Neural progenitor cell (in vitro differentiated cells): ENCODE results near the gene PARD3B. TPM values are rescaled to one million over a fixed set of nuclear protein-coding genes. Genes with fewer than 3 reads are reported as not detected.

Experiments
- DNase-seq: peaks from one replicate; pipeline ENCODE4 v3.0.0-alpha.2; 2016; ENCODE audit warnings: low spot score
- H2AFZ ChIP-seq: fragments of 200-600 bp; sonication (generic); replicated peaks from 2 replicates; pipeline ENCODE4 v1.6.1; 2016; ENCODE audit warnings: antibody characterized with exemption
- H3F3A ChIP-seq: fragments of 200-600 bp; sonication (generic); 2 replicates; pipeline ENCODE4 v1.6.1; 2016; ENCODE audit warnings: antibody characterized with exemption, low read depth
- H3K27ac ChIP-seq: fragments of 200-600 bp; sonication (generic); 2 replicates; pipeline ENCODE4 v1.5.1; 2016; ENCODE audit warnings: mild to moderate bottlenecking
- H3K27me3 ChIP-seq: fragments of 200-600 bp; sonication (generic); 2 replicates; pipeline ENCODE4 v1.6.1; 2016; ENCODE audit warnings: mild to moderate bottlenecking, moderate library complexity
- H3K36me3 ChIP-seq: fragments of 200-600 bp; sonication (generic); 2 replicates; pipeline ENCODE4 v1.5.1; 2016
- H3K4me1 ChIP-seq: fragments of 200-600 bp; sonication (generic); 2 replicates; pipeline ENCODE4 v1.6.1; 2016; ENCODE audit warnings: mixed run types
- H3K4me2 ChIP-seq: fragments of 200-600 bp; sonication (generic); 2 replicates; pipeline ENCODE4 v1.6.1; 2016
- H3K4me3 ChIP-seq: fragments of 200-600 bp; sonication (generic); 2 replicates; pipeline ENCODE4 v1.5.1; 2016
- H3K79me2 ChIP-seq: fragments of 200-600 bp; sonication (generic); 2 replicates; pipeline ENCODE4 v1.6.1; 2016; ENCODE audit warnings: low read depth
- H3K9ac ChIP-seq: fragments of 200-600 bp; sonication (generic); 2 replicates; pipeline ENCODE4 v1.6.1; 2016
- H3K9me3 ChIP-seq: fragments of 200-600 bp; sonication (generic); 2 replicates; pipeline ENCODE4 v1.5.1; 2016; ENCODE audit warnings: low read depth
- H4K20me1 ChIP-seq: fragments of 200-600 bp; sonication (generic); 2 replicates; pipeline ENCODE4 v1.6.1; 2016; ENCODE audit warnings: low read depth
- H3K27ac Mint-ChIP-seq: 3 replicates; pipeline ENCODE4 v1.8.0; 2021; ENCODE audit warnings: mixed read lengths
- H3K27me3 Mint-ChIP-seq: 2 replicates; pipeline ENCODE4 v1.8.0; 2022; ENCODE audit warnings: low read depth, mild to moderate bottlenecking, inconsistent platforms, moderate library complexity, mixed read lengths; ENCODE audit not compliant: insufficient read depth
- H3K36me3 Mint-ChIP-seq: 3 replicates; pipeline ENCODE4 v1.8.0; 2021; ENCODE audit warnings: mixed read lengths
- H3K4me1 Mint-ChIP-seq: 3 replicates; pipeline ENCODE4 v1.8.0; 2021; ENCODE audit warnings: mixed read lengths
- H3K4me3 Mint-ChIP-seq: 3 replicates; pipeline ENCODE4 v1.8.0; 2021; ENCODE audit warnings: mild to moderate bottlenecking, moderate library complexity, mixed read lengths
- H3K9me3 Mint-ChIP-seq: 3 replicates; pipeline ENCODE4 v1.8.0; 2020; ENCODE audit warnings: mixed read lengths
- EZH2 ChIP-seq: fragments of 200-600 bp; sonication (generic); IDR thresholded peaks from 2 replicates; pipeline ENCODE4 v1.6.1; 2017; ENCODE audit warnings: antibody characterized with exemption, mild to moderate bottlenecking, moderate library complexity
- EZH2phosphoT487 ChIP-seq: fragments of 200-600 bp; sonication (generic); IDR thresholded peaks from 2 replicates; pipeline ENCODE4 v1.6.1; 2017; ENCODE audit warnings: antibody characterized with exemption
- total RNA-seq: library from RNA; depleted of rRNA; stranded (reverse); fragments of >200 nt; gene quantifications from 2 replicates; pipeline ENCODE4 v1.2.3, GENCODE V29; 2015; ENCODE audit warnings: low replicate concordance
- TF ChIP-seq, protein P1 (sequence below): fragments of 200-600 bp; sonication (generic); IDR thresholded peaks from 2 replicates; pipeline ENCODE4 v1.5.1; 2017; ENCODE audit warnings: antibody characterized with exemption, mild to moderate bottlenecking

The PARD3B gene
- total RNA-seq, 1 donor from 2014 or later = 8.4 TPM

DNA sequence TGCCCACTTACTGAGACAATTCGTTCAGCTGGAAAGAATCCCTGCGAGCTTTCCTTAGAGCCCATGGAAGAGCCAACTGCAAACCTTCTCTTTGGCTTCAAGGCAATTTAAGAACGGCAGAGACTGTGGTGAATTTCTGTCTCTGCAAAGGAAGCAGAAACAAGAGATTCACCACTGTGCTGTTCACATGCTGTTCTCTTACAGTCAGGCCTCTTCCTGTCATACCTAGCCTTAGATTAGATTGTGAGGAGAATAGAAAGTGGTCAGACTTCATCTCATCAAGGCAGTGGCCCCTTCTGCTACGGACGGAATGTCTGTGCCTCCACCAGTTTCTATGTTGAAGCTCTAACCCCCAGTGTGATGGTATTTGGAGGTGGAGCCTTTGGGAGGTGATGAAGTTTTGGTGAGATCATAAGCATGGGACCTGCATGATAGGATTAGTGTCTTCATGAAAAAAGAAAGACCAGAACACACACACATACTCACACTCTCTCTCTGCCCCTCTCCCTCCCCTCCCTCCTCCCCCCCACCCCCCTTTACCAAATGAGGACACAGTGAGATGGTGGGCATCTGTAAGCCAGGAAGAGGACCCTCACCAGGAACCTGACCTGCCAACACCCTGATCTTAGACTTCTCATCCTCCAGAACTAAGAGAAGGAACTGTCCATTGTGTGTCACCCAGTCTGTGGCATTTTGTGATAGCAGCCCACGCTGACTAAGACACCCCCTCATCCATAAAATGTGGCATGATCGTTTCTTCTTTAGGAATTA, 1091.5 kb downstream of the PARD3B start:
- peaks cover 7% of the 10 kb centered on the region for H3K4me1 Mint-ChIP-seq
- Histone ChIP-seq H3K27me3 (no peaks in the 10 kb centered on the region), H3K4me3 (no peak overlapping the region), H3K9ac (no peak overlapping the region), H3K79me2 (no peaks in the 10 kb centered on the region), H2AFZ (peak overlapping the region; percentile 36), H3F3A (no peaks in the 10 kb centered on the region), H3K36me3 (no peaks in the 10 kb centered on the region), H3K4me2 (no peak overlapping the region), H4K20me1 (no peaks in the 10 kb centered on the region), H3K27ac (no peak overlapping the region), H3K4me1 (peaks cover 6% of the 10 kb centered on the region), H3K9me3 (no peaks in the 10 kb centered on the region)
- H3K27me3 Mint-ChIP-seq = no peaks in the 10 kb centered on the region
- H3K27ac Mint-ChIP-seq = no peak overlapping the region
- DNase-seq = no peak
- H3K36me3 Mint-ChIP-seq = no peaks in the 10 kb centered on the region
- TF ChIP-seq, protein P1, sequence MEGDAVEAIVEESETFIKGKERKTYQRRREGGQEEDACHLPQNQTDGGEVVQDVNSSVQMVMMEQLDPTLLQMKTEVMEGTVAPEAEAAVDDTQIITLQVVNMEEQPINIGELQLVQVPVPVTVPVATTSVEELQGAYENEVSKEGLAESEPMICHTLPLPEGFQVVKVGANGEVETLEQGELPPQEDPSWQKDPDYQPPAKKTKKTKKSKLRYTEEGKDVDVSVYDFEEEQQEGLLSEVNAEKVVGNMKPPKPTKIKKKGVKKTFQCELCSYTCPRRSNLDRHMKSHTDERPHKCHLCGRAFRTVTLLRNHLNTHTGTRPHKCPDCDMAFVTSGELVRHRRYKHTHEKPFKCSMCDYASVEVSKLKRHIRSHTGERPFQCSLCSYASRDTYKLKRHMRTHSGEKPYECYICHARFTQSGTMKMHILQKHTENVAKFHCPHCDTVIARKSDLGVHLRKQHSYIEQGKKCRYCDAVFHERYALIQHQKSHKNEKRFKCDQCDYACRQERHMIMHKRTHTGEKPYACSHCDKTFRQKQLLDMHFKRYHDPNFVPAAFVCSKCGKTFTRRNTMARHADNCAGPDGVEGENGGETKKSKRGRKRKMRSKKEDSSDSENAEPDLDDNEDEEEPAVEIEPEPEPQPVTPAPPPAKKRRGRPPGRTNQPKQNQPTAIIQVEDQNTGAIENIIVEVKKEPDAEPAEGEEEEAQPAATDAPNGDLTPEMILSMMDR = no peak
- TF ChIP-seq EZH2phosphoT487 (no peak), EZH2 (no peak)
- no peak overlapping the region for H3K4me3 Mint-ChIP-seq
- H3K9me3 Mint-ChIP-seq = peaks cover 8% of the 10 kb centered on the region

DNA sequence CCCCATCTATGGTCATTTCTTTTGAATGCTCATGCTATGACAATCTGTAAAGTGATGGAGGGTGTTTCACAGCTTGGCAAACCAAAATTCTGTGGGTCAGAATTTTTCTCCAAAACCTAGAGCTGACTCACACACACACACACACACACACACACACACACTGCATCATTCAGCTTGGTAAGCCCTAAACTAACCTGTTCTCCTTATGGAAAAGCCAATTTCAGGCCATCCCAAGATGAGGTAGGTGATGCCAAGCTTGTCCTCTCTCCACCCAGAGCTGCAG, 1092.0 kb downstream of the PARD3B start:
- H4K20me1 ChIP-seq = no peaks in the 10 kb centered on the region
- H3K9me3 Mint-ChIP-seq = peaks cover 10% of the 10 kb centered on the region
- no peaks in the 10 kb centered on the region for H3K36me3 ChIP-seq
- H3K9me3 ChIP-seq = no peaks in the 10 kb centered on the region
- H3K4me1 Mint-ChIP-seq = peaks cover 11% of the 10 kb centered on the region
- H3K27me3 Mint-ChIP-seq = no peaks in the 10 kb centered on the region
- H3F3A ChIP-seq = no peaks in the 10 kb centered on the region
- H3K36me3 Mint-ChIP-seq = no peaks in the 10 kb centered on the region
- no peaks in the 10 kb centered on the region for H3K27me3 ChIP-seq
- no peak overlapping the region for H3K4me2 ChIP-seq
- H3K4me1 ChIP-seq = peaks cover 7% of the 10 kb centered on the region
- TF ChIP-seq EZH2phosphoT487 (no peak), EZH2 (no peak)
- TF ChIP-seq, protein P1 = no peak
- H2AFZ ChIP-seq = no peak overlapping the region
- no peak overlapping the region for H3K27ac ChIP-seq
- no peak for DNase-seq
- no peak overlapping the region for H3K4me3 Mint-ChIP-seq
- no peak overlapping the region for H3K27ac Mint-ChIP-seq
- H3K79me2 ChIP-seq = no peaks in the 10 kb centered on the region
- H3K4me3 ChIP-seq = no peak overlapping the region
- H3K9ac ChIP-seq = no peak overlapping the region

DNA sequence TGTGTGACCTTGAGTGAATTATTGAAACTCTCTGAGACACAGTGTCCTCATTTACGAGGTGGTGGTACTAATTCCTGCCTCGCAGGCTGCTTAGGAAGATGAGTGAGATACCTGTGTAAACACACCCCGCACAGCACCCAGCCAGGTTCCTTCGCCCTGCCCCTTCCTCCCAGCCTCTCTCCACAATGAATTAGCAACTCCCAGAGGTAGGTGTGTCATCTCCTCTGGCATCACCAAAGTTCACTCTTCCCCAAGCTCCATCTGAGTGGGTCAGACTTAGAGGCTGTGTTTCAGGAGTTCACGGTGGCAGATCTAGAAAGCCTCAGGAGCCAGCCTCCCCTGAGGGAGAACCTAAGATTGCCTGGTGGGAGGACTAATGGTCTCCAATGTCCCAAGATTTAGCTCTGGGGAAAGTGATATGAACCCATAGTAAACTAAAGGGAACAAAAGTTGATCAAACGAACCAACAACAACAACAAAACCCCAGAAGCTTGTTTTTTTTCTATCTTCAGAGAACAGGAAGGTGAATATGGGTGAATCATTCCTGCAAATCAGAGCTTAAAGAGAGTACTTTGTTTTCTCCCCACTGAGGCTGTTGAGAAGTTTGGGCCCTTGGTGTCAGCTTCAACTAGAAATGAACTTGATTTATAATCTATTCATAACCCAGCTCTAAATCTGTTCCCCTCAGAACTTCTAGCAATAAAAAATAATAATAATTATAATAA, 1092.7 kb downstream of the PARD3B start:
- Mint-ChIP-seq H3K36me3 (no peaks in the 10 kb centered on the region), H3K9me3 (peaks cover 7% of the 10 kb centered on the region), H3K4me1 (peaks cover 17% of the 10 kb centered on the region), H3K27me3 (no peaks in the 10 kb centered on the region), H3K4me3 (no peak overlapping the region), H3K27ac (no peak overlapping the region)
- no peak overlapping the region for H3K27ac ChIP-seq
- no peak overlapping the region for H3K4me3 ChIP-seq
- H3K4me2 ChIP-seq = no peak overlapping the region
- H3K4me1 ChIP-seq = peaks cover 12% of the 10 kb centered on the region
- peak overlapping the region; percentile 31 for H2AFZ ChIP-seq
- H3K27me3 ChIP-seq = no peaks in the 10 kb centered on the region
- H3K9me3 ChIP-seq = no peaks in the 10 kb centered on the region
- no peaks in the 10 kb centered on the region for H3K36me3 ChIP-seq
- H4K20me1 ChIP-seq = no peaks in the 10 kb centered on the region
- H3K79me2 ChIP-seq = no peaks in the 10 kb centered on the region
- no peak overlapping the region for H3K9ac ChIP-seq
- DNase-seq = no peak
- TF ChIP-seq, protein P1 = no peak
- no peak for TF ChIP-seq EZH2
- TF ChIP-seq EZH2phosphoT487 = no peak
- H3F3A ChIP-seq = peaks cover 3% of the 10 kb centered on the region
